ENCODE data around the gene MGAT4A. TPM values are rescaled to one million over a fixed set of nuclear protein-coding genes. Genes with fewer than 3 reads are reported as not detected.

Gene MGAT4A
- total and polyA plus RNA-seq, 2 of the 13 experiments (the other 11 are each of a cell fraction or from before 2014, with no cell fraction given) = 47.2 to 90.9 TPM

DNA sequence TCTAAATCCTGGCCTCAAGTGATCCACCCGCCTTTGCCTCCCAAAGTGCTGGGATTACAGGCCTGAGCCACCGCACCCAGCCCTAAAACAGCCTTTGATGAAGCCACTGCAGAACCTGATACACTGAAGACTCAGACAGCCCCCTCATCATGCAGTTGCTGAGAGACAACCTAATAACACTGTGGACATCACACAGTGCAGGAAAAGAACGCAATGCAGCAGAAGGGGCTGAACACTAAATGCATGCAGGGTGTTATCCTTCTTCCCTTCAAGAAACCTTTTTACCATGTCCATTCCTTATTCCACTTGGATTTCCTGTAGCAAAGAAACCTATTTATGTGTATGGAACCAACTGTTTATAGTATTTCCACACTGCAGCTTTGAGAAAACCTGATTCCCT, 35.7 kb downstream of the MGAT4A start (continued):
- TF ChIP-seq, protein P1, sequence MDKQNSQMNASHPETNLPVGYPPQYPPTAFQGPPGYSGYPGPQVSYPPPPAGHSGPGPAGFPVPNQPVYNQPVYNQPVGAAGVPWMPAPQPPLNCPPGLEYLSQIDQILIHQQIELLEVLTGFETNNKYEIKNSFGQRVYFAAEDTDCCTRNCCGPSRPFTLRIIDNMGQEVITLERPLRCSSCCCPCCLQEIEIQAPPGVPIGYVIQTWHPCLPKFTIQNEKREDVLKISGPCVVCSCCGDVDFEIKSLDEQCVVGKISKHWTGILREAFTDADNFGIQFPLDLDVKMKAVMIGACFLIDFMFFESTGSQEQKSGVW (CRISPR knock-in tag; IDR thresholded peaks at IDR 0.05; ENCODE audit: borderline replicate concordance) = no peak
- TF ChIP-seq ZNF44 (CRISPR knock-in tag; IDR thresholded peaks at IDR 0.05) = no peak
- TF ChIP-seq, protein P2, sequence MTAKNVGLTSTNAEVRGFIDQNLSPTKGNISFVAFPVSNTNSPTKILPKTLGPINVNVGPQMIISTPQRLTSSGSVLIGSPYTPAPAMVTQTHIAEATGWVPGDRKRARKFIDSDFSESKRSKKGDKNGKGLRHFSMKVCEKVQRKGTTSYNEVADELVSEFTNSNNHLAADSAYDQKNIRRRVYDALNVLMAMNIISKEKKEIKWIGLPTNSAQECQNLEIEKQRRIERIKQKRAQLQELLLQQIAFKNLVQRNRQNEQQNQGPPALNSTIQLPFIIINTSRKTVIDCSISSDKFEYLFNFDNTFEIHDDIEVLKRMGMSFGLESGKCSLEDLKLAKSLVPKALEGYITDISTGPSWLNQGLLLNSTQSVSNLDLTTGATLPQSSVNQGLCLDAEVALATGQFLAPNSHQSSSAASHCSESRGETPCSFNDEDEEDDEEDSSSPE (CRISPR knock-in tag; IDR thresholded peaks at IDR 0.05) = no peak
- TF ChIP-seq, protein P3, sequence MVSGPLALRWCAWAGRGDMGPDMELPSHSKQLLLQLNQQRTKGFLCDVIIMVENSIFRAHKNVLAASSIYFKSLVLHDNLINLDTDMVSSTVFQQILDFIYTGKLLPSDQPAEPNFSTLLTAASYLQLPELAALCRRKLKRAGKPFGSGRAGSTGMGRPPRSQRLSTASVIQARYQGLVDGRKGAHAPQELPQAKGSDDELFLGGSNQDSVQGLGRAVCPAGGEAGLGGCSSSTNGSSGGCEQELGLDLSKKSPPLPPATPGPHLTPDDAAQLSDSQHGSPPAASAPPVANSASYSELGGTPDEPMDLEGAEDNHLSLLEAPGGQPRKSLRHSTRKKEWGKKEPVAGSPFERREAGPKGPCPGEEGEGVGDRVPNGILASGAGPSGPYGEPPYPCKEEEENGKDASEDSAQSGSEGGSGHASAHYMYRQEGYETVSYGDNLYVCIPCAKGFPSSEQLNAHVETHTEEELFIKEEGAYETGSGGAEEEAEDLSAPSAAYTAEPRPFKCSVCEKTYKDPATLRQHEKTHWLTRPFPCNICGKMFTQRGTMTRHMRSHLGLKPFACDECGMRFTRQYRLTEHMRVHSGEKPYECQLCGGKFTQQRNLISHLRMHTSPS (CRISPR knock-in tag; IDR thresholded peaks at IDR 0.05; ENCODE audit: low read depth) = no peak
- no peak for TF ChIP-seq REPIN1 (CRISPR knock-in tag; IDR thresholded peaks at IDR 0.05; ENCODE audit: borderline replicate concordance, low read depth)
- no peak for TF ChIP-seq ZNF350 (CRISPR knock-in tag; IDR thresholded peaks at IDR 0.05; ENCODE audit: borderline replicate concordance, low read depth)
- no peak for TF ChIP-seq CCDC6 (CRISPR knock-in tag; IDR thresholded peaks at IDR 0.05)

DNA sequence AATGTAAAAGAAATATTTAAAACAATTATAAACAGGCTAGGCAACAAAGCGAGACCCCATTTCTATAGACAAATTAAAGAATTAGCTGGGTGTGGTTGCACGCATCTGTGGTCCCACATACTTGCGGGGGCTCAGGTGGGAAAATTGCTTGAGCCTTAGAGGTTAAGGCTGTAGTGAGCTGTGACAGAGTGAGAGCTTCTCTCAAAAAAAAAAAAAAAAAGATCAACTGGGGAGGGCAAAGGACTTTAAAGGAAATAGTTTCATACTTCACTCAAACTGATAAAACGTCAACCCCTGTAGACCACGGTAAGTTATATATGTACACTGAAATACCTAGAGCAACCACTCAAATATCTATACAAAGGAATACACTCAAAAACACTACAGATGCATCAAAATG, 37.5 kb downstream of the MGAT4A start:
- WGBS (ENCODE audit: low lambda C conversion rate) = 97% methylated on average over 5 of the region's 5 CpGs
- H2AFZ ChIP-seq (ENCODE audit: low read length) = no peak overlapping the region
- peaks cover 34% of the 10 kb centered on the region for H3K4me1 ChIP-seq (ENCODE audit: insufficient read depth, low read length)
- intact Hi-C loops (cut with micrococcal nuclease; ENCODE audit: unreplicated experiment) = loop anchor here (5.0 kb wide), 1 partner anchor 34 kb away; no protein-coding TSS in a partner anchor
- H3K9ac ChIP-seq (ENCODE audit: insufficient read depth, low read depth, low read length) = no peak overlapping the region
- H3K4me3 ChIP-seq (replicated peaks in 1 of 3; ENCODE audit: insufficient read depth in 1 of 3, low read depth in 2 of 3, low read length in 3 of 3) = no peak overlapping the region
- CTCF ChIA-PET (ENCODE audit: low intra/inter-chr PET ratio, low total read pairs) = no interaction called here
- FAIRE-seq = no peak
- ATAC-seq = no peak
- H3K27ac ChIP-seq (ENCODE audit: extremely low read length, insufficient read depth, low read length) = no peak overlapping the region
- H3K27me3 ChIP-seq (ENCODE audit: control insufficient read depth in 1 of 2, insufficient read depth in 2 of 2, low read length in 2 of 2) = no peaks in the 10 kb centered on the region
- POLR2A ChIA-PET = no interaction called here
- H4K20me1 ChIP-seq (ENCODE audit: insufficient read depth, low read length) = peaks cover 7% of the 10 kb centered on the region; the same call in 1 of the 2 replicates
- H3K4me2 ChIP-seq (ENCODE audit: low read depth, low read length) = no peak overlapping the region
- TF ChIP-seq ATRX (CRISPR knock-in tag; IDR thresholded peaks at IDR 0.05; ENCODE audit: borderline replicate concordance) (no peak), ZNF260 (CRISPR knock-in tag; IDR thresholded peaks at IDR 0.05; ENCODE audit: borderline replicate concordance, low read depth) (no peak)
- no peaks in the 10 kb centered on the region; a peak in 2 of 5 replicates for H3K36me3 ChIP-seq (replicated peaks in 1 of 2; ENCODE audit: control insufficient read depth in 1 of 2, insufficient read depth in 2 of 2, low read length in 2 of 2)
- no peaks in the 10 kb centered on the region for H3K9me3 ChIP-seq (ENCODE audit: low read length)
- peaks cover 86% of the 10 kb centered on the region for H3K79me2 ChIP-seq (ENCODE audit: insufficient read depth, low read length)
- no peak for DNase-seq (ENCODE audit: low spot score)
- BruUV-seq (replicated peaks) = no TSS peak
- in situ Hi-C loops (cut with HindIII; ENCODE audit: extremely low pct_ligation_motif_present, low pct_unique_long_range_greater_than_20kb) = no loop called here
